Prostate gland (tissue), 2 donors: ENCODE results near the gene ARID4B.

ENCODE experiments used
- CTCF ChIP-seq, 4 experiments: fragments of 200-600 bp in 2 of 4; fragments of 450-650 bp in 2 of 4; sonication (generic) in 2 of 4; IDR thresholded peaks; 1 replicate in 3 of 4; 2 replicates in 1 of 4; pipeline ENCODE4 v1.5.1; 2016 to 2019; ENCODE audit warnings: antibody characterized with exemption in 4 of 4, mild to moderate bottlenecking in 2 of 4, moderate library complexity in 2 of 4
- POLR2A ChIP-seq: fragments of 450-650 bp; IDR thresholded peaks from one replicate; pipeline ENCODE4 v1.6.1; 2016; ENCODE audit warnings: antibody characterized with exemption, mild to moderate bottlenecking
- POLR2AphosphoS5 ChIP-seq: sonication (generic); formaldehyde crosslinking; IDR thresholded peaks from one replicate; pipeline ENCODE4 v1.6.1; 2017; ENCODE audit warnings: antibody characterized with exemption

- TF ChIP-seq CTCF (IDR thresholded peaks at IDR 0.05), result no peak
- TF ChIP-seq POLR2A, result no peak
- no peak for TF ChIP-seq POLR2AphosphoS5
Measured at GRCh38 chr1:235268379-235269125, 59.4 kb downstream of the ARID4B start.
